ENCODE results near the gene ADGRL1. TPM values are rescaled to one million over a fixed set of nuclear protein-coding genes. Genes with fewer than 3 reads are reported as not detected.

ADGRL1 gene
- total RNA-seq, 5 donors from 2014 or later (not counting 1 experiment from before 2014, with no cell fraction given) = 19.9 to 31.2 (median 28.0) TPM

- Mint-ChIP-seq H3K27me3 (no peaks in the 10 kb centered on the region), H3K9me3 (no peaks in the 10 kb centered on the region), H3K27ac (peak overlapping the region; percentile 72 to 80), H3K4me1 (peaks cover 44 to 58% (median 57%) of the 10 kb centered on the region in 3 donors), H3K4me3 (peak overlapping the region; percentile 88 to 95 (median 92)), H3K36me3 (no peaks in the 10 kb centered on the region)
- ChIA-PET CTCF (interaction anchor here in 1 of 2 donors (0.6 to 2.3 kb wide), 3 partner anchors 20 to 342 kb away, joined by 3 to 10 read pairs (median 7); partner anchors contain the start of gene ASF1B), POLR2A (interaction anchor here in 1 of 2 donors (0.5 to 0.6 kb wide), 2 partner anchors 323 to 839 kb away, joined by 3 read pairs; no protein-coding TSS in a partner anchor)
- DNase-seq (no peak), ATAC-seq (replicated peaks in 1 of 4) (no peak)
- Histone ChIP-seq H3K9me3 (no peaks in the 10 kb centered on the region), H3K27me3 (replicated peaks in 1 of 2; ENCODE audit: control insufficient read depth in 2 of 2, extremely low read depth in 1 of 2, insufficient read depth in 2 of 2, low read length in 1 of 2) (no peaks in the 10 kb centered on the region), H3K4me1 (ENCODE audit: control insufficient read depth in 1 of 2, extremely low read depth in 1 of 2, insufficient read depth in 2 of 2, low read length in 2 of 2) (peaks cover 31 to 61% of the 10 kb centered on the region in 2 experiments), H3K36me3 (ENCODE audit: control insufficient read depth in 2 of 2, extremely low read depth in 1 of 2, insufficient read depth in 1 of 2, low read length in 1 of 2) (no peaks in the 10 kb centered on the region), H3K4me3 (ENCODE audit: control insufficient read depth in 1 of 2, extremely low read depth in 1 of 2, low read length in 1 of 2) (peak overlapping the region; percentile 74 to 78), H3K27ac (ENCODE audit: low read length) (no peak overlapping the region)
- WGBS (ENCODE audit: insufficient coverage) = 25% methylated on average over 5 of the region's 6 CpGs
Observed at GRCh38 chr19:14116525-14116917, 89.4 kb downstream of the ADGRL1 start.

- Histone ChIP-seq H3K27me3 (replicated peaks in 1 of 2; ENCODE audit: control insufficient read depth in 2 of 2, extremely low read depth in 1 of 2, insufficient read depth in 2 of 2, low read length in 1 of 2) (no peaks in the 10 kb centered on the region), H3K36me3 (ENCODE audit: control insufficient read depth in 2 of 2, extremely low read depth in 1 of 2, insufficient read depth in 1 of 2, low read length in 1 of 2) (no peaks in the 10 kb centered on the region), H3K4me1 (ENCODE audit: control insufficient read depth in 1 of 2, extremely low read depth in 1 of 2, insufficient read depth in 2 of 2, low read length in 2 of 2) (peaks cover 31 to 63% of the 10 kb centered on the region in 2 experiments), H3K4me3 (ENCODE audit: control insufficient read depth in 1 of 2, extremely low read depth in 1 of 2, low read length in 1 of 2) (no peak overlapping the region), H3K27ac (ENCODE audit: low read length) (no peak overlapping the region), H3K9me3 (no peaks in the 10 kb centered on the region)
- Mint-ChIP-seq H3K27ac (peak overlapping the region; percentile 23 to 66), H3K27me3 (no peaks in the 10 kb centered on the region), H3K36me3 (no peaks in the 10 kb centered on the region), H3K4me1 (peaks cover 51 to 59% (median 59%) of the 10 kb centered on the region in 3 donors), H3K9me3 (no peaks in the 10 kb centered on the region), H3K4me3 (peak overlapping the region; percentile 88 to 95 (median 92))
- ChIA-PET CTCF (interaction anchor here in 1 of 2 donors (1.0 to 2.3 kb wide), 2 partner anchors 21 to 34 kb away, joined by 5 to 10 read pairs; partner anchors contain the start of gene ASF1B), POLR2A (interaction anchor here in 1 of 2 donors (0.6 kb wide), 2 partner anchors 450 to 838 kb away, joined by 3 to 4 read pairs; no protein-coding TSS in a partner anchor)
- ATAC-seq (replicated peaks in 1 of 4) (no peak), DNase-seq (no peak)
- 82% methylated on average over 3 of the region's 5 CpGs for WGBS (ENCODE audit: insufficient coverage)
Observed at GRCh38 chr19:14115756-14116155, 90.2 kb downstream of the ADGRL1 start.

- peaks cover 51 to 61% (median 59%) of the 10 kb centered on the region in 3 donors for H3K4me1 Mint-ChIP-seq
- Histone ChIP-seq H3K27ac (ENCODE audit: low read length) (no peak overlapping the region), H3K9me3 (no peaks in the 10 kb centered on the region), H3K36me3 (ENCODE audit: control insufficient read depth in 2 of 2, extremely low read depth in 1 of 2, insufficient read depth in 1 of 2, low read length in 1 of 2) (no peaks in the 10 kb centered on the region), H3K4me3 (ENCODE audit: control insufficient read depth in 1 of 2, extremely low read depth in 1 of 2, low read length in 1 of 2) (no peak overlapping the region), H3K27me3 (replicated peaks in 1 of 2; ENCODE audit: control insufficient read depth in 2 of 2, extremely low read depth in 1 of 2, insufficient read depth in 2 of 2, low read length in 1 of 2) (no peaks in the 10 kb centered on the region), H3K4me1 (ENCODE audit: control insufficient read depth in 1 of 2, extremely low read depth in 1 of 2, insufficient read depth in 2 of 2, low read length in 2 of 2) (peaks cover 31 to 63% of the 10 kb centered on the region in 2 experiments)
- DNase-seq (peak in 25 of 35 experiments; percentile 12 to 60 (median 30)), ATAC-seq (replicated peaks in 1 of 4) (no peak)
- H3K36me3 Mint-ChIP-seq = no peaks in the 10 kb centered on the region
- no peak overlapping the region for H3K4me3 Mint-ChIP-seq
- WGBS (ENCODE audit: insufficient coverage) = no CpG with 5 or more reads among the region's 9 CpGs
- no peaks in the 10 kb centered on the region for H3K9me3 Mint-ChIP-seq
- peak overlapping the region in 1 of 2 donors; percentile 22 for H3K27ac Mint-ChIP-seq
- POLR2A ChIA-PET = interaction anchor here (0.6 to 0.7 kb wide), 3 partner anchors 172 to 451 kb away, joined by 3 to 4 read pairs (median 4); no protein-coding TSS in a partner anchor
- CTCF ChIA-PET = interaction anchor here (0.8 to 2.3 kb wide), 2 partner anchors 20 to 22 kb away, joined by 6 to 10 read pairs; partner anchors contain the start of gene ASF1B (in 1 of the 2)
- no peaks in the 10 kb centered on the region for H3K27me3 Mint-ChIP-seq
Observed at GRCh38 chr19:14114854-14115253, 91.1 kb downstream of the ADGRL1 start.

- Histone ChIP-seq H3K27ac (ENCODE audit: low read length) (no peak overlapping the region), H3K4me3 (ENCODE audit: control insufficient read depth in 1 of 2, extremely low read depth in 1 of 2, low read length in 1 of 2) (no peak overlapping the region), H3K4me1 (ENCODE audit: control insufficient read depth in 1 of 2, extremely low read depth in 1 of 2, insufficient read depth in 2 of 2, low read length in 2 of 2) (peaks cover 31 to 63% of the 10 kb centered on the region in 2 experiments), H3K36me3 (ENCODE audit: control insufficient read depth in 2 of 2, extremely low read depth in 1 of 2, insufficient read depth in 1 of 2, low read length in 1 of 2) (no peaks in the 10 kb centered on the region), H3K9me3 (no peaks in the 10 kb centered on the region), H3K27me3 (replicated peaks in 1 of 2; ENCODE audit: control insufficient read depth in 2 of 2, extremely low read depth in 1 of 2, insufficient read depth in 2 of 2, low read length in 1 of 2) (no peaks in the 10 kb centered on the region)
- no peaks in the 10 kb centered on the region for H3K27me3 Mint-ChIP-seq
- no peak overlapping the region for H3K4me3 Mint-ChIP-seq
- ChIA-PET POLR2A (interaction anchor here in 1 of 2 donors (0.6 to 0.7 kb wide), 2 partner anchors 172 to 231 kb away, joined by 3 to 4 read pairs; no protein-coding TSS in a partner anchor), CTCF (interaction anchor here (0.5 to 2.3 kb wide), 5 partner anchors 21 to 396 kb away, joined by 3 to 10 read pairs (median 3); partner anchors contain the start of gene ASF1B (in 1 of the 2))
- WGBS (ENCODE audit: insufficient coverage) = 98% methylated on average over 7 of the region's 7 CpGs
- H3K27ac Mint-ChIP-seq = peak overlapping the region in 1 of 2 donors; percentile 22
- no peaks in the 10 kb centered on the region for H3K36me3 Mint-ChIP-seq
- ATAC-seq (replicated peaks in 1 of 4) (no peak), DNase-seq (no peak)
- H3K9me3 Mint-ChIP-seq = no peaks in the 10 kb centered on the region
- peaks cover 51 to 61% (median 59%) of the 10 kb centered on the region in 3 donors for H3K4me1 Mint-ChIP-seq
Observed at GRCh38 chr19:14114439-14114838, 91.5 kb downstream of the ADGRL1 start.

GRCh38 chr19:14113762-14114414, 92.1 kb downstream of the ADGRL1 start:
- H3K27me3 ChIP-seq (replicated peaks in 1 of 2; ENCODE audit: control insufficient read depth in 2 of 2, extremely low read depth in 1 of 2, insufficient read depth in 2 of 2, low read length in 1 of 2) = no peaks in the 10 kb centered on the region
- no peak overlapping the region for H3K4me3 ChIP-seq (ENCODE audit: control insufficient read depth in 1 of 2, extremely low read depth in 1 of 2, low read length in 1 of 2)
- H3K27ac ChIP-seq (ENCODE audit: low read length) = no peak overlapping the region
- Mint-ChIP-seq H3K4me3 (peak overlapping the region in 1 of 3 donors; percentile 49), H3K27ac (peak overlapping the region in 1 of 2 donors; percentile 11), H3K9me3 (no peaks in the 10 kb centered on the region), H3K4me1 (peaks cover 48 to 58% (median 56%) of the 10 kb centered on the region in 3 donors), H3K36me3 (no peaks in the 10 kb centered on the region), H3K27me3 (no peaks in the 10 kb centered on the region)
- CTCF ChIA-PET = interaction anchor here in 1 of 2 donors (0.5 to 0.8 kb wide), 4 partner anchors 21 to 396 kb away, joined by 3 to 6 read pairs (median 3); no protein-coding TSS in a partner anchor
- ATAC-seq (replicated peaks in 1 of 4) = no peak
- DNase-seq = peak in 22 of 35 experiments; percentile 10 to 69 (median 34)
- POLR2A ChIA-PET = interaction anchor here in 1 of 2 donors (0.5 kb wide), 1 partner anchor 441 kb away, joined by 3 read pairs; no protein-coding TSS in a partner anchor
- H3K9me3 ChIP-seq = no peaks in the 10 kb centered on the region
- no peaks in the 10 kb centered on the region for H3K36me3 ChIP-seq (ENCODE audit: control insufficient read depth in 2 of 2, extremely low read depth in 1 of 2, insufficient read depth in 1 of 2, low read length in 1 of 2)
- WGBS (ENCODE audit: insufficient coverage) = 90% methylated on average over 14 of the region's 18 CpGs
- peaks cover 31 to 62% of the 10 kb centered on the region in 2 experiments for H3K4me1 ChIP-seq (ENCODE audit: control insufficient read depth in 1 of 2, extremely low read depth in 1 of 2, insufficient read depth in 2 of 2, low read length in 2 of 2)

- Histone ChIP-seq H3K27ac (ENCODE audit: low read length) (no peak overlapping the region), H3K4me3 (ENCODE audit: control insufficient read depth in 1 of 2, extremely low read depth in 1 of 2, low read length in 1 of 2) (no peak overlapping the region), H3K4me1 (ENCODE audit: control insufficient read depth in 1 of 2, extremely low read depth in 1 of 2, insufficient read depth in 2 of 2, low read length in 2 of 2) (peaks cover 29 to 54% of the 10 kb centered on the region in 2 experiments), H3K36me3 (ENCODE audit: control insufficient read depth in 2 of 2, extremely low read depth in 1 of 2, insufficient read depth in 1 of 2, low read length in 1 of 2) (no peaks in the 10 kb centered on the region), H3K9me3 (no peaks in the 10 kb centered on the region), H3K27me3 (replicated peaks in 1 of 2; ENCODE audit: control insufficient read depth in 2 of 2, extremely low read depth in 1 of 2, insufficient read depth in 2 of 2, low read length in 1 of 2) (no peaks in the 10 kb centered on the region)
- Mint-ChIP-seq H3K9me3 (no peaks in the 10 kb centered on the region), H3K4me1 (peaks cover 42 to 52% (median 51%) of the 10 kb centered on the region in 3 donors), H3K27me3 (no peaks in the 10 kb centered on the region), H3K4me3 (peak overlapping the region in 1 of 3 donors; percentile 13), H3K27ac (peak overlapping the region in 1 of 2 donors; percentile 34), H3K36me3 (no peaks in the 10 kb centered on the region)
- DNase-seq (no peak), ATAC-seq (replicated peaks in 1 of 4) (no peak)
- ChIA-PET CTCF (no interaction called here), POLR2A (interaction anchor here in 1 of 2 donors (0.5 kb wide), 1 partner anchor 442 kb away, joined by 3 read pairs; no protein-coding TSS in a partner anchor)
- WGBS (ENCODE audit: insufficient coverage) = 92% methylated on average over 3 of the region's 12 CpGs
Observed at GRCh38 chr19:14112809-14113385, 93.1 kb downstream of the ADGRL1 start.

All from T-cell (primary cell).